H1 (cell line): ENCODE measurements around the gene KRTAP10-5. TPM values are rescaled to one million over a fixed set of nuclear protein-coding genes. Genes with fewer than 3 reads are reported as not detected.

ENCODE experiments used
- CTCF ChIA-PET: fragments of 300-600 bp; sonication (Branson Sonifier 250); formaldehyde crosslinking; loops from one replicate; lab custom pipeline; 2021; ENCODE audit not compliant: partially characterized antibody; lab: Charles Lee
- POLR2A ChIA-PET: fragments of 300-600 bp; sonication (Branson Sonifier 250); formaldehyde crosslinking; loops from one replicate; lab custom pipeline; 2021; ENCODE audit warnings: inconsistent platforms; ENCODE audit not compliant: partially characterized antibody; lab: Charles Lee
- DNase-seq, 2 experiments: peaks; one replicate each; pipeline versions ENCODE4 v3.0.0 to v3.0.0-alpha.2; 2010 to 2022; ENCODE audit warnings: low spot score in 2 of 2, low read depth in 1 of 2, mixed read lengths in 1 of 2
- FAIRE-seq: peaks from 2 replicates; lab custom pipeline; 2011; peaks lifted over from hg19 to GRCh38; lab: Jason Lieb, UNC
- H2AFZ ChIP-seq: 2 replicates; pipeline ENCODE4 v1.8.1; 2012; ENCODE audit warnings: low read length, inconsistent platforms
- H2AK5ac ChIP-seq: 2 replicates; pipeline ENCODE4 v1.6.1; 2013; ENCODE audit warnings: low read depth, low read length
- H2BK120ac ChIP-seq: replicated peaks from 2 replicates; pipeline ENCODE3; 2013; ENCODE audit warnings: low read depth, low read length, inconsistent platforms
- H2BK12ac ChIP-seq: 2 replicates; pipeline ENCODE4 v1.6.1; 2013; ENCODE audit warnings: low read depth, low read length
- H2BK15ac ChIP-seq: 2 replicates; pipeline ENCODE4 v1.6.1; 2013; ENCODE audit warnings: low read length
- H2BK20ac ChIP-seq: 2 replicates; pipeline ENCODE4 v1.6.1; 2013; ENCODE audit warnings: low read length
- H2BK5ac ChIP-seq: 2 replicates; pipeline ENCODE4 v1.6.1; 2013; ENCODE audit warnings: low read depth, low read length
- H3K14ac ChIP-seq: 2 replicates; pipeline ENCODE4 v1.6.1; 2013; ENCODE audit warnings: inconsistent platforms; ENCODE audit not compliant: insufficient read length
- H3K18ac ChIP-seq: 2 replicates; pipeline ENCODE4 v1.6.1; 2013; ENCODE audit warnings: low read length; ENCODE audit errors: extremely low read depth
- H3K23ac ChIP-seq: 2 replicates; pipeline ENCODE4 v1.6.1; 2013; ENCODE audit warnings: inconsistent platforms; ENCODE audit not compliant: insufficient read length
- H3K23me2 ChIP-seq: 2 replicates; pipeline ENCODE4 v1.6.1; 2013; ENCODE audit warnings: low read depth, low read length
- H3K27ac ChIP-seq: 2 replicates; pipeline ENCODE4 v1.6.1; 2011; ENCODE audit warnings: low read depth, low read length, inconsistent platforms
- H3K27me3 ChIP-seq, 4 experiments: replicated peaks in 1 of 4; 1 replicate in 1 of 4; 2 replicates in 3 of 4; pipeline versions ENCODE4 v1.6.1 to v1.8.1; 2011 to 2013; ENCODE audit warnings: low read length in 3 of 4, mild to moderate bottlenecking in 3 of 4, inconsistent platforms in 2 of 4, mixed read lengths in 2 of 4, moderate library complexity in 1 of 4; ENCODE audit not compliant: control insufficient read depth in 3 of 4, insufficient read depth in 3 of 4; ENCODE audit errors: extremely low read depth in 1 of 4
- H3K36me3 ChIP-seq, 4 experiments: 2 replicates each; pipeline versions ENCODE4 v1.6.1 to v1.8.1; 2011 to 2013; ENCODE audit warnings: mild to moderate bottlenecking in 4 of 4, low read length in 3 of 4, moderate library complexity in 2 of 4, control low read depth in 1 of 4, inconsistent platforms in 1 of 4; ENCODE audit not compliant: insufficient read depth in 4 of 4, control insufficient read depth in 2 of 4
- H3K4ac ChIP-seq: replicated peaks from 2 replicates; pipeline ENCODE3; 2013; ENCODE audit warnings: low read length, low read depth, mixed read lengths, inconsistent platforms; ENCODE audit not compliant: insufficient read length
- H3K4me1 ChIP-seq, 4 experiments: replicated peaks in 1 of 4; 1 replicate in 1 of 4; 2 replicates in 3 of 4; pipeline versions ENCODE4 v1.6.1 to v1.8.1; 2011 to 2013; ENCODE audit warnings: low read length in 3 of 4, inconsistent platforms in 2 of 4, mixed read lengths in 1 of 4; ENCODE audit not compliant: insufficient read depth in 4 of 4, control insufficient read depth in 3 of 4
- H3K4me2 ChIP-seq, 2 experiments: 2 replicates each; pipeline versions ENCODE4 v1.6.1 to v1.8.1; 2011 to 2013; ENCODE audit warnings: low read depth in 2 of 2, low read length in 2 of 2, control low read depth in 1 of 2, inconsistent platforms in 1 of 2, mild to moderate bottlenecking in 1 of 2; ENCODE audit not compliant: insufficient read depth in 1 of 2
- H3K4me3 ChIP-seq, 4 experiments: fragments of 200-600, 300-600 bp in 1 of 4; sonication (generic), shearing (Covaris generic), sonication (Bioruptor Twin) in 1 of 4; 2 replicates each; pipeline versions ENCODE4 v1.5.1 to v1.8.1; 2011 to 2016; ENCODE audit warnings: low read length in 4 of 4, low read depth in 3 of 4, control low read depth in 2 of 4, inconsistent platforms in 2 of 4, mild to moderate bottlenecking in 2 of 4, mixed read lengths in 1 of 4, moderate library complexity in 1 of 4; ENCODE audit not compliant: insufficient read depth in 2 of 4; ENCODE audit errors: extremely low read depth in 1 of 4
- H3K56ac ChIP-seq: replicated peaks from 2 replicates; pipeline ENCODE3; 2013; ENCODE audit warnings: low read depth, mild to moderate bottlenecking, mixed read lengths, low read length, inconsistent platforms; ENCODE audit not compliant: insufficient read length
- H3K79me1 ChIP-seq: 2 replicates; pipeline ENCODE4 v1.6.1; 2013; ENCODE audit warnings: low read depth, low read length, control low read depth
- H3K79me2 ChIP-seq, 2 experiments: 2 replicates each; pipeline versions ENCODE4 v1.6.1 to v1.8.1; 2012 to 2013; ENCODE audit warnings: low read length in 2 of 2, mild to moderate bottlenecking in 2 of 2, inconsistent platforms in 1 of 2; ENCODE audit not compliant: insufficient read depth in 2 of 2, control insufficient read depth in 1 of 2
- H3K9ac ChIP-seq, 4 experiments: replicated peaks in 1 of 4; 1 replicate in 1 of 4; 2 replicates in 3 of 4; pipeline versions ENCODE4 v1.6.1 to v1.8.1; 2011 to 2013; ENCODE audit warnings: low read depth in 3 of 4, low read length in 3 of 4, control low read depth in 2 of 4, mild to moderate bottlenecking in 2 of 4, moderate library complexity in 2 of 4, inconsistent platforms in 1 of 4; ENCODE audit errors: extremely low read depth in 1 of 4
- H3K9me3 ChIP-seq, 2 experiments: 2 replicates each; pipeline versions ENCODE4 v1.6.1 to v1.8.1; 2012 to 2013; ENCODE audit warnings: mild to moderate bottlenecking in 2 of 2, moderate library complexity in 2 of 2, control low read depth in 1 of 2, inconsistent platforms in 1 of 2, low read depth in 1 of 2, low read length in 1 of 2, mixed read lengths in 1 of 2; ENCODE audit not compliant: insufficient read depth in 2 of 2
- H4K20me1 ChIP-seq, 2 experiments: replicated peaks in 1 of 2; 2 replicates each; pipeline versions ENCODE3 to v1.8.1; 2011 to 2013; ENCODE audit warnings: inconsistent platforms in 2 of 2, low read length in 2 of 2, mild to moderate bottlenecking in 1 of 2; ENCODE audit not compliant: insufficient read depth in 2 of 2, control insufficient read depth in 1 of 2
- H4K5ac ChIP-seq: 2 replicates; pipeline ENCODE4 v1.6.1; 2013; ENCODE audit warnings: low read length, low read depth, mixed read lengths, inconsistent platforms; ENCODE audit not compliant: insufficient read length
- H4K8ac ChIP-seq: 2 replicates; pipeline ENCODE4 v1.8.0; 2013; ENCODE audit warnings: mild to moderate bottlenecking, moderate library complexity, low read length, inconsistent platforms; ENCODE audit not compliant: insufficient read depth; ENCODE audit errors: extremely low read depth
- H4K91ac ChIP-seq: replicated peaks from 2 replicates; pipeline ENCODE3; 2013; ENCODE audit warnings: low read length, mixed read lengths, inconsistent platforms; ENCODE audit not compliant: insufficient read length
- CBX5 ChIP-seq: fragments of 300-800, 300-1000 bp; sonication (generic); IDR thresholded peaks from 2 replicates; pipeline ENCODE4 v1.7.1; 2016; ENCODE audit warnings: antibody characterized with exemption, low read length, low read depth
- CEBPB ChIP-seq: IDR thresholded peaks from 2 replicates; pipeline ENCODE4 v1.6.1; 2012; ENCODE audit warnings: low read depth, low read length
- JUND ChIP-seq: IDR thresholded peaks from 2 replicates; pipeline ENCODE4 v1.6.1; 2011; ENCODE audit warnings: mild to moderate bottlenecking, improper control_type of control experiment, low read length
- POU5F1 ChIP-seq: IDR thresholded peaks from 2 replicates; pipeline ENCODE4 v1.6.1; 2011; ENCODE audit warnings: low read depth, mild to moderate bottlenecking, low read length, moderate library complexity
- RNF2 ChIP-seq: fragments of 200-900, 300-1000 bp; sonication (generic); IDR thresholded peaks from 2 replicates; pipeline ENCODE4 v1.7.1; 2016; ENCODE audit warnings: borderline replicate concordance, low read depth, mild to moderate bottlenecking, antibody characterized with exemption, low read length; ENCODE audit not compliant: poor library complexity, severe bottlenecking; ENCODE audit errors: missing control alignments
- SAP30 ChIP-seq: fragments of 300-600 bp; sonication (generic); IDR thresholded peaks from 2 replicates; pipeline ENCODE4 v1.7.1; 2012; ENCODE audit warnings: low read length, moderate library complexity, mild to moderate bottlenecking, inconsistent platforms; ENCODE audit not compliant: insufficient read depth, insufficient replicate concordance
- SP1 ChIP-seq: IDR thresholded peaks from 2 replicates; pipeline ENCODE4 v1.6.1; 2011; ENCODE audit warnings: low read depth, low read length
- WGBS, 2 experiments: shearing (Covaris generic) in 1 of 2; methylation state at CpG; one replicate each; pipeline versions ENCODE4 v1.1.6 to v1.1.7; 2013 to 2015; ENCODE audit warnings: low lambda C conversion rate in 2 of 2, mixed read lengths in 2 of 2, inconsistent platforms in 1 of 2, low coverage in 1 of 2, missing lambda C conversion rate in 1 of 2; ENCODE audit not compliant: insufficient replicate concordance in 2 of 2, insufficient coverage in 1 of 2, insufficient read length in 1 of 2; ENCODE audit errors: extremely low coverage in 1 of 2, missing lambda C conversion rate in 1 of 2; 5-methylcytosine and 5-hydroxymethylcytosine counted together
- polyA plus RNA-seq, 7 experiments: library from polyadenylated mRNA; depleted of rRNA in 3 of 7; stranded (reverse) in 5 of 7; unstranded in 2 of 7; fragments of >200 nt in 5 of 7; fragments of 200-250 nt in 2 of 7; gene quantifications; 1 replicate in 5 of 7; 2 replicates in 1 of 7; 4 replicates in 1 of 7; pipeline versions ENCODE4 v1.2.1 to v1.2.3, GENCODE V29; 2011 to 2013; ENCODE audit warnings: missing spikeins in 2 of 7, mixed read lengths in 2 of 7
- total RNA-seq: library from RNA; stranded (reverse); fragmentation: NEBNext Ultra II Directional; extraction: Animal tissue kit (Norgen Biotek cat#: 25700); gene quantifications from 2 replicates; pipeline ENCODE4 v1.2.1, GENCODE V29; 2021
- TF ChIP-seq, protein P1 (sequence below), 3 experiments: IDR thresholded peaks; 1 replicate in 2 of 3; 2 replicates in 1 of 3; pipeline versions ENCODE4 v1.5.1 to v1.6.1; 2011; ENCODE audit warnings: low read length in 3 of 3, mild to moderate bottlenecking in 3 of 3, inconsistent platforms in 2 of 3, low read depth in 1 of 3, moderate library complexity in 1 of 3; ENCODE audit not compliant: insufficient read depth in 1 of 3; ENCODE audit errors: control extremely low read depth in 1 of 3

The KRTAP10-5 gene
- total and polyA plus RNA-seq, 2 of the 8 experiments (the other 6 are each of a cell fraction or from before 2014, with no cell fraction given) = 0.09 TPM; not detected in 1

DNA sequence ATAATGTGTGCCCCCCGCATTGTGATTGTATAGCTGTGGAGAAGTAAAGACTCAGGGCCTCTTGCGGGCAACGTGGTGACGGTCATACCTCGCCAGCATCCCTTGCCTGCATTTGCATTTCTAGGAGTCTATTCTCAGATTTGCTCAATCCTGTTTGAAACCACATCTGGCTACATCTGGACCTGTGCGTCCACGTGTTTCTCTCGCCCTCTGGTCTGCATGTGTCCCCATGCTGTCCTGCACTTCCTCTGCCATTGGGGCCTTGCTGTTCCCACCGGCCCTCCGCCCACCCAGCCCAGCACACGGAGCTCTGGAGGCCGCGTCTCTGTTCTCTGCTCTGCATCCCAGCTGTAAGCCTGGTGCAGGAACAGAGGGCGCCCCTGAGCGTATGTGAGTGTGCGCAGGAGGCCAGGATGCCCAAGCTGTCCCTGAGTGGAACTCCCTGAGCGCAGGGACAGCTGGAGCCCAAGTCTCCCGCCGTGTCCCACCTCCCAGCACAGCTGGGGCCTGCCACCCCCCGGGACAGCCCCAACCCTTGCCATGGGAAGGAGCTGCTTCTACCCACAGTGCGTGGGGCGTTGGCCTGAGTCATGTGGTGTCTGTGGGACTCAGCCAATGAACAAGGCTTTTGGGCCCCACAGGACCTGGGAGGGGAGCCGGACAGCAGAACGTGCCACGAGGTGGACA is 30.7 kb downstream of the KRTAP10-5 start:
- POLR2A ChIA-PET = interaction anchor here (1.1 to 1.6 kb wide), 6 partner anchors 8 to 216 kb away, joined by 3 to 4 read pairs (median 4); partner anchors contain the start of gene KRTAP10-1
- WGBS, 2 experiments = 72% methylated on average over 15 of the region's 25 CpGs; no CpG with 5 or more reads in 1 of the 2 experiments
- H4K5ac ChIP-seq = peak overlapping the region; percentile 18
- H3K27ac ChIP-seq = peak overlapping the region; percentile 34; the same call in 1 of the 2 replicates
- FAIRE-seq = no peak
- H2BK5ac ChIP-seq = peak overlapping the region; percentile 94
- H2AFZ ChIP-seq = no peak overlapping the region
- H2BK15ac ChIP-seq = peak overlapping the region; percentile 99; the same call in 1 of the 2 replicates
- CTCF ChIA-PET = interaction anchor here (0.8 to 2.3 kb wide), 10 partner anchors 9 to 249 kb away, joined by 3 to 8 read pairs (median 4); no protein-coding TSS in a partner anchor
- H3K4me3 ChIP-seq = no peak overlapping the region
- peak in 1 of 2 experiments; percentile 53 for DNase-seq
- no peak overlapping the region; a peak in 1 of 7 replicates for H3K9ac ChIP-seq
- no peaks in the 10 kb centered on the region for H3K79me1 ChIP-seq
- H3K79me2 ChIP-seq = no peaks in the 10 kb centered on the region
- peak overlapping the region; percentile 2 to 61; a peak in 2 of 4 replicates for H3K4me2 ChIP-seq
- H3K27me3 ChIP-seq = no peaks in the 10 kb centered on the region
- peak overlapping the region; percentile 100 for H2BK12ac ChIP-seq
- peaks cover 0 to under 1% of the 10 kb centered on the region in 2 experiments; a peak in 1 of 4 replicates for H3K9me3 ChIP-seq
- no peak overlapping the region for H3K56ac ChIP-seq
- H4K8ac ChIP-seq = peak overlapping the region; percentile 80; the same call in 1 of the 2 replicates
- H3K36me3 ChIP-seq = no peaks in the 10 kb centered on the region
- H3K23ac ChIP-seq = no peak overlapping the region
- peak overlapping the region; percentile 96 for H3K18ac ChIP-seq
- peak overlapping the region; percentile 95 for H4K91ac ChIP-seq
- peak overlapping the region; percentile 82 for H3K4ac ChIP-seq
- peak overlapping the region; percentile 88; the same call in 1 of the 2 replicates for H2AK5ac ChIP-seq
- no peaks in the 10 kb centered on the region for H4K20me1 ChIP-seq
- H2BK120ac ChIP-seq = peak overlapping the region; percentile 84
- H2BK20ac ChIP-seq = peak overlapping the region; percentile 99
- no peaks in the 10 kb centered on the region for H3K23me2 ChIP-seq
- H3K14ac ChIP-seq = no peak overlapping the region
- peaks cover 9 to 35% (median 17%) of the 10 kb centered on the region in 4 experiments for H3K4me1 ChIP-seq
- TF ChIP-seq JUND (no peak), CEBPB (no peak), CBX5 (no peak), POU5F1 (no peak), RNF2 (no peak), SP1 (no peak), SAP30 (no peak)
- TF ChIP-seq, protein P1, sequence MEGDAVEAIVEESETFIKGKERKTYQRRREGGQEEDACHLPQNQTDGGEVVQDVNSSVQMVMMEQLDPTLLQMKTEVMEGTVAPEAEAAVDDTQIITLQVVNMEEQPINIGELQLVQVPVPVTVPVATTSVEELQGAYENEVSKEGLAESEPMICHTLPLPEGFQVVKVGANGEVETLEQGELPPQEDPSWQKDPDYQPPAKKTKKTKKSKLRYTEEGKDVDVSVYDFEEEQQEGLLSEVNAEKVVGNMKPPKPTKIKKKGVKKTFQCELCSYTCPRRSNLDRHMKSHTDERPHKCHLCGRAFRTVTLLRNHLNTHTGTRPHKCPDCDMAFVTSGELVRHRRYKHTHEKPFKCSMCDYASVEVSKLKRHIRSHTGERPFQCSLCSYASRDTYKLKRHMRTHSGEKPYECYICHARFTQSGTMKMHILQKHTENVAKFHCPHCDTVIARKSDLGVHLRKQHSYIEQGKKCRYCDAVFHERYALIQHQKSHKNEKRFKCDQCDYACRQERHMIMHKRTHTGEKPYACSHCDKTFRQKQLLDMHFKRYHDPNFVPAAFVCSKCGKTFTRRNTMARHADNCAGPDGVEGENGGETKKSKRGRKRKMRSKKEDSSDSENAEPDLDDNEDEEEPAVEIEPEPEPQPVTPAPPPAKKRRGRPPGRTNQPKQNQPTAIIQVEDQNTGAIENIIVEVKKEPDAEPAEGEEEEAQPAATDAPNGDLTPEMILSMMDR (IDR thresholded peaks at IDR 0.05; ENCODE audit: control extremely low read depth in 1 of 3, insufficient read depth in 1 of 3, low read depth in 1 of 3, low read length in 3 of 3) = peak in 1 of 3 experiments; percentile 18; a peak in 1 of 4 replicates
